T47D (cell line): ENCODE measurements around the gene NAA80.

Experiments used
- DNase-seq, 2 experiments: peaks; one replicate each; pipeline versions ENCODE4 v3.0.0 to v3.0.0-alpha.2; 2011 to 2012; ENCODE audit warnings: low read depth in 1 of 2, low spot score in 1 of 2
- JUND ChIP-seq: IDR thresholded peaks from 2 replicates; pipeline ENCODE4 v1.6.1; 2012; ENCODE audit warnings: low read depth
- in situ Hi-C: cut with HindIII; loops from 2 replicates; pipeline ENCODE4 v1.10.0; 2016; ENCODE audit warnings: low sequenced_read_pairs, low pct_unique_long_range_greater_than_20kb

NAA80 gene

GRCh38 chr3:50338965-50339364, 39.8 kb upstream of the NAA80 start:
- DNase-seq, result no peak
- in situ Hi-C loops, result no loop called here

GRCh38 chr3:50337175-50337861, 38.1 kb upstream of the NAA80 start:
- peak; percentile 97 to 98 for DNase-seq
- TF ChIP-seq JUND, result no peak
- in situ Hi-C loops, result no loop called here

More at GRCh38 chr3:50338965-50339364, 39.8 kb upstream of the NAA80 start:
- TF ChIP-seq JUND, result no peak

GRCh38 chr3:50336452-50337174, 37.4 kb upstream of the NAA80 start:
- TF ChIP-seq JUND, result no peak
- peak in 1 of 2 experiments; percentile 58 for DNase-seq
- in situ Hi-C loops, result no loop called here

- TF ChIP-seq JUND, result no peak
- no peak for DNase-seq
- in situ Hi-C loops, result no loop called here
Observed at GRCh38 chr3:50334339-50335075, 35.3 kb upstream of the NAA80 start.

- DNase-seq, result no peak
- TF ChIP-seq JUND, result no peak
- in situ Hi-C loops, result no loop called here
Observed at GRCh38 chr3:50333744-50334328, 34.6 kb upstream of the NAA80 start.

- DNase-seq, result no peak
- in situ Hi-C loops, result no loop called here
- no peak for TF ChIP-seq JUND
Observed at GRCh38 chr3:50331364-50331907, 32.2 kb upstream of the NAA80 start.

- in situ Hi-C loops, result no loop called here
- no peak for TF ChIP-seq JUND
- DNase-seq, result no peak
Observed at GRCh38 chr3:50330330-50330729, 31.1 kb upstream of the NAA80 start.

GRCh38 chr3:50327943-50328691, 28.9 kb upstream of the NAA80 start, which contains the start of gene TUSC2:
TSS of gene TUSC2 (minus strand) at chr3:50328223. CDS start at chr3:50328099, 124 bp downstream.
- in situ Hi-C loops, result no loop called here
- no peak for TF ChIP-seq JUND
- peak; percentile 95 to 96 for DNase-seq

GRCh38 chr3:50327129-50327528, 27.9 kb upstream of the NAA80 start:
- DNase-seq, result no peak
- TF ChIP-seq JUND, result no peak
- in situ Hi-C loops, result no loop called here

GRCh38 chr3:50326182-50326541, 27.0 kb upstream of the NAA80 start:
- DNase-seq, result no peak
- no peak for TF ChIP-seq JUND
- in situ Hi-C loops, result no loop called here

GRCh38 chr3:50325497-50326181, 26.4 kb upstream of the NAA80 start:
- no peak for TF ChIP-seq JUND
- in situ Hi-C loops, result no loop called here
- no peak for DNase-seq
